Left ventricle myocardium inferior (tissue), 1 donor: Measurements from ENCODE around the gene C9orf50. TPM values are rescaled to one million over a fixed set of nuclear protein-coding genes. Genes with fewer than 3 reads are reported as not detected.
"Not testable (repeated sequence)": the region's sequence is repeated elsewhere in the genome, so short reads cannot be mapped to it uniquely, and the experiment has no call there.

Source experiments
- DNase-seq: peaks from one replicate; pipeline ENCODE4 v3.0.0-alpha.2; 2020
- H3K27ac ChIP-seq: fragments of 200-600 bp; replicated peaks from 2 replicates; pipeline ENCODE4 v1.8.0; 2021
- H3K27me3 ChIP-seq: fragments of 200-600 bp; 2 replicates; pipeline ENCODE4 v1.8.0; 2021; ENCODE audit warnings: low read depth
- H3K36me3 ChIP-seq: fragments of 200-600 bp; 2 replicates; pipeline ENCODE4 v1.8.0; 2021
- H3K4me1 ChIP-seq: fragments of 200-600 bp; 2 replicates; pipeline ENCODE4 v1.8.0; 2021
- H3K4me3 ChIP-seq: fragments of 200-600 bp; 2 replicates; pipeline ENCODE4 v1.8.0; 2021; ENCODE audit warnings: mild to moderate bottlenecking, moderate library complexity
- H3K9me3 ChIP-seq: fragments of 200-600 bp; replicated peaks from 2 replicates; pipeline ENCODE4 v1.8.0; 2021
- intact Hi-C: fragments of 100-400 bp; cut with micrococcal nuclease; formaldehyde crosslinking; loops from one replicate; pipeline ENCODE4 v1.11.0; 2022
- total RNA-seq: library from RNA; stranded (reverse); fragmentation: NEBNext Ultra II Directional; extraction: Animal tissue kit (Norgen Biotek cat#: 25700); gene quantifications from one replicate; pipeline ENCODE4 v1.2.1, GENCODE V29; 2021
- TF ChIP-seq, protein P1 (sequence below): fragments of 200-600 bp; IDR thresholded peaks from 2 replicates; pipeline ENCODE4 v1.8.0; 2021; ENCODE audit warnings: antibody characterized with exemption, mild to moderate bottlenecking, borderline replicate concordance
- donor health status: DM: no; HTN: yes; CAD: no; lungs with severe emphysema.

C9orf50 gene
- total RNA-seq, 1 donor from 2014 or later = not detected

DNA sequence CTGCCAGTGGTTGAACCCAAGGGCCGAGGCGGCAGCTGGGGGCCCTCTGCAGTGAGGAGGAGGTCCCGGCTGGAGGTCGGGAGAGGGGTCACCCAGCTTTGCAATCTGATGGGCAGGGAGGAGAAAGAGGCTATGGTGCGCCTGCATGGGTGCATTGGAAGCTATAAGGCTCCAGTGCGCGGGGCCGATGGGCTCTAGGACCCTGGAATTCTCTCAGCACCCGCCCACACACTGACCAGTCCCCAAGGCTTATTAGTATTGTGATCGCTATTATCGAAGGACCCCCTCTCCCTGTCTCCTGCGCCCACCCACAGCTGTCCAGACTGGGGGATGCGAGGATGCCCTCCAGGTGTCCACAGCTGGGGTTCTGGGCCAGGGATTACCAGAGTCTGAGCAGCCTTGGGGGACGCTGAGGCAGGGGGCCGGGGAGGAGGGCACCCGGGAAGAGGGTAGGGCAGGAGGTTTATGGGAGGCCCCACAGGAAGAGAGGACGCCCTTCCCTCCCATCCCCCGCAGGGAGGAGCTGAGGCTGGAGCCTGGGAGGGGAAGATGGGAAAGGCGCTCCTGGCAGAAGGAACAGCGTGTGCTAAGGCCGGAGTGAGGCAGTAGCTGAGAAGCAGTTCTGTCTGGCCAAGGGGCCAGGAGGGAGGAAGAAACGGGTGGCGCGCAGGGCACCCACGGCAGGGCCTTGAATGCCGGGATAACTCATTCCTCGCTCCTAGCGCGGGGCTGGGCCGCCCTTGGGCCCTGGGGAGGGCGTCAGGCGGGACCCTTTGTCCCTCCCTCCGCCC is 24.2 kb downstream of the C9orf50 start:
- H3K4me3 ChIP-seq = peak overlapping the region; percentile 65
- intact Hi-C loops = no loop called here
- H3K9me3 ChIP-seq = no peaks in the 10 kb centered on the region
- peaks cover 22% of the 10 kb centered on the region for H3K4me1 ChIP-seq
- peak; percentile 75 for DNase-seq
- peaks cover 29% of the 10 kb centered on the region for H3K27me3 ChIP-seq
- H3K36me3 ChIP-seq = no peaks in the 10 kb centered on the region
- H3K27ac ChIP-seq = peak overlapping the region; percentile 90
- TF ChIP-seq, protein P1, sequence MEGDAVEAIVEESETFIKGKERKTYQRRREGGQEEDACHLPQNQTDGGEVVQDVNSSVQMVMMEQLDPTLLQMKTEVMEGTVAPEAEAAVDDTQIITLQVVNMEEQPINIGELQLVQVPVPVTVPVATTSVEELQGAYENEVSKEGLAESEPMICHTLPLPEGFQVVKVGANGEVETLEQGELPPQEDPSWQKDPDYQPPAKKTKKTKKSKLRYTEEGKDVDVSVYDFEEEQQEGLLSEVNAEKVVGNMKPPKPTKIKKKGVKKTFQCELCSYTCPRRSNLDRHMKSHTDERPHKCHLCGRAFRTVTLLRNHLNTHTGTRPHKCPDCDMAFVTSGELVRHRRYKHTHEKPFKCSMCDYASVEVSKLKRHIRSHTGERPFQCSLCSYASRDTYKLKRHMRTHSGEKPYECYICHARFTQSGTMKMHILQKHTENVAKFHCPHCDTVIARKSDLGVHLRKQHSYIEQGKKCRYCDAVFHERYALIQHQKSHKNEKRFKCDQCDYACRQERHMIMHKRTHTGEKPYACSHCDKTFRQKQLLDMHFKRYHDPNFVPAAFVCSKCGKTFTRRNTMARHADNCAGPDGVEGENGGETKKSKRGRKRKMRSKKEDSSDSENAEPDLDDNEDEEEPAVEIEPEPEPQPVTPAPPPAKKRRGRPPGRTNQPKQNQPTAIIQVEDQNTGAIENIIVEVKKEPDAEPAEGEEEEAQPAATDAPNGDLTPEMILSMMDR = no peak

DNA sequence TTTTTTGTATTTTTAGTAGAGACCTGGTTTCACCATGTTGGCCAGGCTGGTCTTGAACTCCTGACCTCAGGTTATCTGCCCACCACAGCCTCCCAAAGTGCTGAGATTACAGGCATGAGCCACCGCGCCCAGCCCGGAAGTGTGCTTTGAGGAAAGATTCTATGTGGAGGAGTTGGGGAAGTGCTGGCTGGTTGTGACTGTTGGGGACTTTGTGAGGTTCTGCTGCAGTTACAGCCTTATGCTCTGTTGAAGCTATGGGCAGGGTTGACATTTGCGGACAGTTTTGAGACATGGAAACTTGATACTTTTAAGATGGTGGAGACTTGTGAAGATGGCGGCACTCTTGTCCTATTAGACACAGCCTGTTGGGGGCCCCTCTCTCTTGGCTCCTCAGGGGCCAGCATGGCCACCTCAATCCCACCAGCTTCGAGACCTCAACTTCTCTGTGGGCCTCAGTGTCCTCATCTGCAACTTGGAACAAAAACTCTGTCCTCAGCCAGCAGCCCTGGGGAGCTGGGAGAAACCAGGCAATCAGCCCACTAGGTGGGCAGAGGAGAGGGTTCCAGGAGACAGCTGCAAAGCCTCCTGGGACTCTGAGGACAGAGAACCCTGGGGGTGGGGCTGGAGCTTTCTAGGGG is 24.9 kb downstream of the C9orf50 start:
- H3K36me3 ChIP-seq = no peaks in the 10 kb centered on the region
- TF ChIP-seq, protein P1 = no peak
- peaks cover 29% of the 10 kb centered on the region for H3K27me3 ChIP-seq
- intact Hi-C loops = no loop called here
- peak overlapping the region; percentile 90 for H3K27ac ChIP-seq
- H3K4me1 ChIP-seq = peaks cover 22% of the 10 kb centered on the region
- H3K9me3 ChIP-seq = no peaks in the 10 kb centered on the region
- H3K4me3 ChIP-seq = no peak overlapping the region
- no peak for DNase-seq

DNA sequence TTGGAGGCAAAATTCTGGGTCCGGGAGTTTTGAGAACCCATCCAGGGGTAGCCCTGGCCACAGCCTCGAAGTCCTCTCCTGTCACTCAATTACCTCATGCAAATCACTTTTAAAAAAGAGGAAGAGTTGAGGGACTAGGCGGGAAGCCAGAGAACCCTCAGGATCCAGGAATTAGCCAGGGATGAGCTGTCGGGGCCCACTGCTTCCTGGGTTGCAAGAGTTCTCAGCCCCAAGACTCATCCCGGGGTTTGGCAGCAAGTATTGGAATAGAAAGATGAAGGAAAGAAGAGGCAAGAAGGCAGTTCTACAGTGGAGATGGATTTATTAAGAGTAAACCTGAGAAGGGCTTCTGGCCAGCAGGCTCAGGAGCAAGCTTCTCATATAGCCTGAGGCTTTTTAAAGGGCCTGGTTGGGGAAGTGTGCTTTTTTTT is 25.6 kb downstream of the C9orf50 start:
- no peak overlapping the region for H3K4me3 ChIP-seq
- TF ChIP-seq, protein P1 = no peak
- DNase-seq = no peak
- H3K4me1 ChIP-seq = peaks cover 22% of the 10 kb centered on the region
- intact Hi-C loops = no loop called here
- peaks cover 29% of the 10 kb centered on the region for H3K27me3 ChIP-seq
- H3K36me3 ChIP-seq = no peaks in the 10 kb centered on the region
- H3K9me3 ChIP-seq = no peaks in the 10 kb centered on the region
- peak overlapping the region; percentile 90 for H3K27ac ChIP-seq

DNA sequence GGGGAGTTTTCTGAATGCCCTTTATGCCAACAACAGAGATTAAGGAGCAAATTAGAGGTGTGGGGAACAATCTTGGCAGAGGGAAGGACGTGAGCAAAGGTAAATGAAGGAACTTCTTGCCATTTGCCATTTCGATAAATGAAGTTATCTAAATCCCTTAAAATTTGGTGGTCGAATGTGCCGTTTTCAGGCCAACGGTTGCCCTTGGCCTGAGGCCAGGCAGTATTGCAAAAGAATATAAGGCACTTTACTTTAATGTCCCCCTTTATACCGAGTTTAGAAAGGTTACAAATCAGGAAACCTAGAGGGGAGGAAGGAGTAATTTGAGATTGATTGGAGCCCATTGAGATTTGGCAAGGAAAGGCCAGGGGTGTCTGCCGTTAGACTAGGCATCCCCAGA is 26.3 kb downstream of the C9orf50 start:
- Histone ChIP-seq H3K27ac (no peak overlapping the region), H3K4me3 (no peak overlapping the region), H3K4me1 (peaks cover 22% of the 10 kb centered on the region), H3K36me3 (no peaks in the 10 kb centered on the region), H3K27me3 (peaks cover 29% of the 10 kb centered on the region), H3K9me3 (no peaks in the 10 kb centered on the region)
- intact Hi-C loops = no loop called here
- TF ChIP-seq, protein P1 = no peak
- DNase-seq = no peak

DNA sequence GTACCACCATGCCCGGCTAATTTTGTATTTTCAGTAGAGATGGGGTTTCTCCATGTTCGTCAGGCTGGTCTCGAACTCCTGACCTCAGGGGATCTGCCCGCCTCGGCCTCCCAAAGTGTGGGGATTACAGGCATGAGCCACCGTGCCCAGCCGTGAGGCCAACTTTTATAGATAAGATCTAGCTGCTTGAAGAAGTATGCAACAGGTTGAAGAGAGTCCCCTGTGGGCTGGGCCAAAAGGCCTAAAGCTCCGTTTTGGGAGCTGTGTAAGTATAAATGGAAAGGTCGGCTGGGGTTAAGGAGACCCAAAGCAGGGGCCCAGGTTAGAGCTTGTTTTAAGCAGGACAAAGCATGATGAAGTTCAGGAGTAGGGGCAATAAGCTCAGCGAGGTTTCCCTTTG is 28.1 kb downstream of the C9orf50 start:
- H3K27ac ChIP-seq, H3K36me3 ChIP-seq, H3K4me3 ChIP-seq, DNase-seq, H3K9me3 ChIP-seq, intact Hi-C loops: not testable (repeated sequence)
- Histone ChIP-seq H3K4me1 (peaks cover 17% of the 10 kb centered on the region), H3K27me3 (peaks cover 12% of the 10 kb centered on the region)

DNA sequence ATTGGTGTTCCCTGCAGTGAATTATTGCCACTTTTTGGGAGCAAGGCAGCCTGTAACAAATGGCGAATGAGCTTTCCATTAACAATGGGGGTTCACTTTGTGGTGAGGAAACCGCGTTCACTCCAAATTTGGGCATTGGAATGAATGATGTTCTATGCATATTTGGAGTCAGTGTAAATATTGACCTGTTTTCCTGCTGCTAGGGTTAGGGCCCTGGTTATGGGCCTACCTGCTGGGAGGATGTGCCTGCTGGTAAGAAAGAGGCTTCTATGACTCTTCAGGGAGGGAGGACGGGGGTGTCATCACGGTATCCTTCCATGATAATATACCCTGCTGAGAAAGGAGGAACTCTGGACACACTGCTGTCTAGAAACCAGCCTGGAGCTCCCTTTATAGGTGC is 29.0 kb downstream of the C9orf50 start:
- TF ChIP-seq, protein P1 = no peak
- H3K9me3 ChIP-seq = no peaks in the 10 kb centered on the region
- no peak for DNase-seq
- H3K4me3 ChIP-seq = no peak overlapping the region
- intact Hi-C loops = no loop called here
- H3K36me3 ChIP-seq = no peaks in the 10 kb centered on the region
- no peak overlapping the region for H3K27ac ChIP-seq
- peaks cover 8% of the 10 kb centered on the region for H3K4me1 ChIP-seq
- H3K27me3 ChIP-seq = peaks cover 3% of the 10 kb centered on the region
